A673 (cell line): ENCODE measurements around the gene SMKR1. TPM values are rescaled to one million over a fixed set of nuclear protein-coding genes. Genes with fewer than 3 reads are reported as not detected.
"Not testable (repeated sequence)": the region's sequence is repeated elsewhere in the genome, so short reads cannot be mapped to it uniquely, and the experiment has no call there.

Source experiments
- BruUV-seq: library from RNA; stranded (reverse); fragments of 400-500 nt; replicated peaks from 2 replicates; lab custom pipeline; 2021; lab: Mats Ljungman, UMichigan
- CTCF ChIA-PET: fragments of 300-600 bp; sonication (Branson Sonifier 250); formaldehyde crosslinking; loops from one replicate; lab custom pipeline; 2022; ENCODE audit warnings: antibody characterized with exemption; lab: Charles Lee
- POLR2A ChIA-PET: fragments of 300-600 bp; sonication (Branson Sonifier 250); formaldehyde crosslinking; loops from one replicate; lab custom pipeline; 2022; ENCODE audit warnings: antibody characterized with exemption; ENCODE audit not compliant: low non-redundant PET; lab: Charles Lee
- DNase-seq: peaks from one replicate; pipeline ENCODE4 v3.0.0-alpha.2; 2015; ENCODE audit warnings: low spot score
- H3K27ac ChIP-seq: fragments of 200-600 bp; sonication (generic); 2 replicates; pipeline ENCODE4 v1.5.1; 2016; ENCODE audit warnings: mixed run types, low read depth, mild to moderate bottlenecking, mixed read lengths, antibody characterized with exemption, low read length; ENCODE audit not compliant: poor library complexity, severe bottlenecking
- H3K27me3 ChIP-seq: fragments of 200-600 bp; sonication (generic); replicated peaks from 2 replicates; pipeline ENCODE4 v1.6.1; 2017; ENCODE audit warnings: mixed run types, low read depth, mild to moderate bottlenecking, mixed read lengths, antibody characterized with exemption, low read length; ENCODE audit not compliant: insufficient read depth, poor library complexity
- H3K36me3 ChIP-seq: fragments of 200-600 bp; sonication (generic); 2 replicates; pipeline ENCODE4 v1.6.1; 2016; ENCODE audit warnings: mixed run types, mild to moderate bottlenecking, mixed read lengths, antibody characterized with exemption, low read length; ENCODE audit not compliant: insufficient read depth, poor library complexity, severe bottlenecking
- H3K4me1 ChIP-seq: fragments of 200-600 bp; sonication (generic); 2 replicates; pipeline ENCODE4 v1.6.1; 2017; ENCODE audit warnings: mixed run types, mild to moderate bottlenecking, mixed read lengths, antibody characterized with exemption, low read length; ENCODE audit not compliant: insufficient read depth, poor library complexity, severe bottlenecking
- H3K4me3 ChIP-seq: fragments of 200-600 bp; sonication (generic); 2 replicates; pipeline ENCODE4 v1.5.1; 2016; ENCODE audit warnings: low read depth, mixed run types, mild to moderate bottlenecking, mixed read lengths, low read length; ENCODE audit not compliant: poor library complexity, severe bottlenecking
- H3K9me3 ChIP-seq: fragments of 200-600 bp; sonication (generic); 2 replicates; pipeline ENCODE4 v1.6.1; 2016; ENCODE audit warnings: mixed run types, low read depth, mild to moderate bottlenecking, mixed read lengths, antibody characterized with exemption, low read length; ENCODE audit not compliant: poor library complexity, severe bottlenecking
- CTCF ChIP-seq: fragments of 300-800, 200-600 bp; sonication (generic); conservative IDR thresholded peaks from 2 replicates; pipeline ENCODE4 v1.5.1; 2017; ENCODE audit warnings: low read depth, mild to moderate bottlenecking, antibody characterized with exemption, low read length, moderate library complexity, mixed read lengths
- EZH2 ChIP-seq: fragments of 200-600 bp; sonication (generic); IDR thresholded peaks from 2 replicates; pipeline ENCODE4 v1.6.1; 2017; ENCODE audit warnings: borderline replicate concordance, low read depth, mild to moderate bottlenecking, mixed read lengths, antibody characterized with exemption, low read length; ENCODE audit not compliant: poor library complexity, severe bottlenecking
- intact Hi-C: fragments of 100-400 bp; cut with micrococcal nuclease; formaldehyde crosslinking; loops from one replicate; pipeline ENCODE4 v1.10.0; 2022; ENCODE audit not compliant: unreplicated experiment
- total RNA-seq: library from RNA; stranded (reverse); gene quantifications from 2 replicates; pipeline ENCODE4 v1.2.3, GENCODE V29; 2021

The SMKR1 gene
- total RNA-seq, 1 experiment from 2014 or later, result 1.5 TPM

- BruUV-seq, result no TSS peak
- Histone ChIP-seq H3K27ac (no peak overlapping the region), H3K4me1 (no peaks in the 10 kb centered on the region), H3K9me3 (no peaks in the 10 kb centered on the region), H3K4me3 (no peak overlapping the region), H3K27me3 (no peaks in the 10 kb centered on the region), H3K36me3 (no peaks in the 10 kb centered on the region)
- intact Hi-C loops, result no loop called here
- TF ChIP-seq CTCF (no peak), EZH2 (no peak)
- ChIA-PET CTCF (no interaction called here), POLR2A (no interaction called here)
- no peak for DNase-seq
These were observed 21.6 kb downstream of the SMKR1 start for GRCh38 chr7:129523924-129524323.

- CTCF ChIA-PET, H3K27ac ChIP-seq, intact Hi-C loops, DNase-seq, BruUV-seq, H3K9me3 ChIP-seq, H3K27me3 ChIP-seq, H3K4me1 ChIP-seq, H3K4me3 ChIP-seq, POLR2A ChIA-PET, H3K36me3 ChIP-seq: not testable (repeated sequence)
These were observed 22.1 kb downstream of the SMKR1 start for GRCh38 chr7:129524405-129524804.

- intact Hi-C loops, result no loop called here
- no peak for DNase-seq
- TF ChIP-seq CTCF (no peak), EZH2 (no peak)
- Histone ChIP-seq H3K9me3 (no peaks in the 10 kb centered on the region), H3K4me3 (no peak overlapping the region), H3K4me1 (no peaks in the 10 kb centered on the region), H3K27me3 (no peaks in the 10 kb centered on the region), H3K36me3 (no peaks in the 10 kb centered on the region), H3K27ac (no peak overlapping the region)
- no TSS peak for BruUV-seq
- ChIA-PET POLR2A (no interaction called here), CTCF (no interaction called here)
These were observed 23.0 kb downstream of the SMKR1 start for GRCh38 chr7:129525225-129525862.

GRCh38 chr7:129529643-129530042 is 27.3 kb downstream of the SMKR1 start:
- POLR2A ChIA-PET, result no interaction called here

More at GRCh38 chr7:129529643-129530042, 27.3 kb downstream of the SMKR1 start:
- TF ChIP-seq EZH2, result no peak
- TF ChIP-seq CTCF, result no peak
- no peak for DNase-seq
- CTCF ChIA-PET, result no interaction called here
- Histone ChIP-seq H3K4me1 (no peaks in the 10 kb centered on the region), H3K27me3 (no peaks in the 10 kb centered on the region), H3K27ac (no peak overlapping the region), H3K36me3 (no peaks in the 10 kb centered on the region), H3K4me3 (no peak overlapping the region), H3K9me3 (no peaks in the 10 kb centered on the region)
- intact Hi-C loops, result no loop called here
- BruUV-seq, result no TSS peak
